GM12878 (cell line): Measurements from ENCODE around the gene SCLY. TPM values are rescaled to one million over a fixed set of nuclear protein-coding genes. Genes with fewer than 3 reads are reported as not detected.
A peak's percentile ranks its signal among the peaks of the same experiment; 100 is the strongest.

ENCODE experiments used
- ATAC-seq: fragments of 200-7000 bp; cut with Tn5 transposase; 3 replicates; pipeline ENCODE4 v1.9.1; 2020; ENCODE audit warnings: mild to moderate bottlenecking, moderate library complexity
- BruUV-seq: library from RNA; stranded (reverse); fragments of 400-500 nt; replicated peaks from 2 replicates; lab custom pipeline; 2021; lab: Mats Ljungman, UMichigan
- CTCF ChIA-PET: fragments of 300-600 bp; sonication (Branson Sonifier 250); formaldehyde crosslinking; extraction: SDS; loops from one replicate; lab custom pipeline; 2021; ENCODE audit warnings: inconsistent platforms; lab: Yijun Ruan, JAX
- POLR2A ChIA-PET: fragments of 350-600 bp; formaldehyde crosslinking; extraction: SDS; loops from one replicate; lab custom pipeline; 2021; ENCODE audit warnings: inconsistent platforms; lab: Charles Lee
- RAD21 ChIA-PET: fragments of 300-600 bp; sonication (Branson Sonifier 250); formaldehyde crosslinking; loops from one replicate; lab custom pipeline; 2023; ENCODE audit warnings: antibody characterized with exemption; ENCODE audit not compliant: unreplicated experiment; lab: Charles Lee
- SMC1A ChIA-PET: fragments of 300-600 bp; sonication (Branson Sonifier 250); formaldehyde crosslinking; loops from one replicate; lab custom pipeline; 2023; ENCODE audit not compliant: unreplicated experiment, uncharacterized antibody; lab: Charles Lee
- DNase-seq: peaks from one replicate; pipeline ENCODE4 v3.0.0-alpha.2; 2011; ENCODE audit warnings: low read depth, low spot score
- FAIRE-seq: peaks from 3 replicates; lab custom pipeline; 2011; peaks lifted over from hg19 to GRCh38; lab: Jason Lieb, UNC
- H2AFZ ChIP-seq: 2 replicates; pipeline ENCODE4 v1.6.0; 2011; ENCODE audit warnings: low read depth, low read length, control low read depth; ENCODE audit not compliant: control insufficient read depth
- H3K27ac ChIP-seq: 2 replicates; pipeline ENCODE4 v1.5.1; 2011; ENCODE audit warnings: control low read depth; ENCODE audit not compliant: control insufficient read depth, insufficient read depth
- H3K27me3 ChIP-seq, 2 experiments: replicated peaks in 1 of 2; 2 replicates each; pipeline versions ENCODE4 v1.6.0 to v1.6.1; 2011; ENCODE audit warnings: low read length in 1 of 2; ENCODE audit not compliant: control insufficient read depth in 2 of 2, insufficient read depth in 2 of 2
- H3K36me3 ChIP-seq, 2 experiments: 2 replicates each; pipeline ENCODE4 v1.5.1; 2011; ENCODE audit warnings: low read length in 1 of 2; ENCODE audit not compliant: control insufficient read depth in 2 of 2, insufficient read depth in 2 of 2
- H3K4me1 ChIP-seq: 2 replicates; pipeline ENCODE4 v1.6.1; 2011; ENCODE audit warnings: mild to moderate bottlenecking, low read length, moderate library complexity, mixed read lengths; ENCODE audit not compliant: control insufficient read depth, insufficient read depth
- H3K4me2 ChIP-seq: 2 replicates; pipeline ENCODE4 v1.6.0; 2011; ENCODE audit warnings: control low read depth; ENCODE audit not compliant: control insufficient read depth, insufficient read depth
- H3K4me3 ChIP-seq: fragments of 200-600 bp; sonication (generic); 2 replicates; pipeline ENCODE4 v1.5.1; 2016
- H3K79me2 ChIP-seq: 2 replicates; pipeline ENCODE4 v1.6.0; 2011; ENCODE audit warnings: low read length; ENCODE audit not compliant: control insufficient read depth, insufficient read depth
- H3K9ac ChIP-seq: 2 replicates; pipeline ENCODE4 v1.8.0; 2011; ENCODE audit warnings: low read length, control low read depth, mixed read lengths; ENCODE audit not compliant: control insufficient read depth, insufficient read depth
- H3K9me3 ChIP-seq: replicated peaks from 3 replicates; pipeline ENCODE4 v1.5.1; 2011; ENCODE audit warnings: mild to moderate bottlenecking, low read length; ENCODE audit not compliant: control insufficient read depth, insufficient read depth
- H4K20me1 ChIP-seq: 2 replicates; pipeline ENCODE4 v1.6.0; 2011; ENCODE audit not compliant: control insufficient read depth, insufficient read depth
- BMI1 ChIP-seq: fragments of 450-650 bp; IDR thresholded peaks from 2 replicates; pipeline ENCODE4 v1.6.1; 2016; ENCODE audit warnings: mild to moderate bottlenecking, moderate library complexity, borderline replicate concordance
- HDAC2 ChIP-seq: fragments of 200-600 bp; sonication (generic); IDR thresholded peaks from 2 replicates; pipeline ENCODE4 v1.6.1; 2017
- JUND ChIP-seq: IDR thresholded peaks from 2 replicates; pipeline ENCODE4 v1.6.1; 2012; ENCODE audit warnings: low read depth, mild to moderate bottlenecking, low read length, improper control_type of control experiment, moderate library complexity
- MEF2B ChIP-seq: fragments of 450-650 bp; IDR thresholded peaks from 2 replicates; pipeline ENCODE4 v1.6.1; 2018; ENCODE audit warnings: mild to moderate bottlenecking, moderate library complexity; ENCODE audit not compliant: partially characterized antibody, poor library complexity, severe bottlenecking
- PML ChIP-seq: IDR thresholded peaks from 2 replicates; pipeline ENCODE4 v1.6.1; 2012; ENCODE audit warnings: low read length, inconsistent platforms
- RUNX3 ChIP-seq: IDR thresholded peaks from 2 replicates; pipeline ENCODE4 v1.6.1; 2012; ENCODE audit warnings: low read length, inconsistent platforms
- SREBF1 ChIP-seq: IDR thresholded peaks from 2 replicates; pipeline ENCODE4 v1.6.1; 2012; ENCODE audit warnings: mild to moderate bottlenecking, low read length
- TCF3 ChIP-seq: IDR thresholded peaks from 2 replicates; pipeline ENCODE4 v1.6.1; 2012; ENCODE audit warnings: low read depth, mild to moderate bottlenecking, low read length, borderline replicate concordance; ENCODE audit not compliant: insufficient read depth
- ZNF217 ChIP-seq: fragments of 450-650 bp; IDR thresholded peaks from 2 replicates; pipeline ENCODE4 v1.6.1; 2017; ENCODE audit warnings: antibody characterized with exemption, mild to moderate bottlenecking
- WGBS: methylation state at CpG from one replicate; pipeline ENCODE4 v1.1.6; 2016; ENCODE audit warnings: low lambda C conversion rate; ENCODE audit not compliant: insufficient replicate concordance, insufficient coverage; ENCODE audit errors: missing lambda C conversion rate; 5-methylcytosine and 5-hydroxymethylcytosine counted together
- in situ Hi-C: fragments of 300-500 bp; cut with MboI; formaldehyde crosslinking; loops from 9 replicates; pipeline ENCODE4 v1.14.3; 2018; ENCODE audit warnings: mixed read lengths
- intact Hi-C: fragments of 100-400 bp; cut with micrococcal nuclease; formaldehyde crosslinking; loops from one replicate; pipeline ENCODE4 v1.14.2; 2022; ENCODE audit not compliant: unreplicated experiment
- polyA plus RNA-seq, 11 experiments: library from polyadenylated mRNA; depleted of rRNA in 4 of 11; unstranded in 6 of 11; stranded (reverse) in 5 of 11; fragments of >200 nt; fragmentation: Nextera tagmentation in 4 of 11; fragmentation: Illumina TruSeq in 1 of 11; extraction: Ambion mirVana in 4 of 11; extraction: Trizol in 1 of 11; gene quantifications; 1 replicate in 1 of 11; 2 replicates in 10 of 11; pipeline versions ENCODE4 v1.2.1 to v1.2.3, GENCODE V29; 2011 to 2016; ENCODE audit warnings: inconsistent platforms in 2 of 11, missing spikeins in 2 of 11, low read depth in 1 of 11
- total RNA-seq, 4 experiments: library from RNA; depleted of rRNA in 3 of 4; stranded (reverse); fragments of >200 nt in 3 of 4; fragmentation: Illumina TruSeq in 1 of 4; extraction: Trizol in 1 of 4; gene quantifications; 2 replicates each; pipeline versions ENCODE4 v1.2.1 to v1.2.3, GENCODE V29; 2013 to 2021
- TF ChIP-seq, protein P1 (sequence below): fragments of 450-650 bp; IDR thresholded peaks from 2 replicates; pipeline ENCODE4 v1.6.1; 2017; ENCODE audit warnings: mild to moderate bottlenecking, moderate library complexity
- TF ChIP-seq, protein P2 (sequence below): IDR thresholded peaks from 2 replicates; pipeline ENCODE4 v1.6.1; 2012; ENCODE audit warnings: low read length, inconsistent platforms
- TF ChIP-seq, protein P3 (sequence below): fragments of 450-650 bp; formaldehyde crosslinking; IDR thresholded peaks from 2 replicates; pipeline ENCODE4 v1.5.0; 2022; ENCODE audit warnings: mild to moderate bottlenecking, missing genetic modification characterization
- TF ChIP-seq, protein P4 (sequence below): fragments of 150-350 bp; IDR thresholded peaks from 2 replicates; pipeline ENCODE4 v1.6.1; 2014; ENCODE audit warnings: mild to moderate bottlenecking, low read depth, low read length

The SCLY gene
- total and polyA plus RNA-seq, 10 of the 15 experiments (the other 5 are each of a cell fraction or from before 2014, with no cell fraction given) = 3.3 to 49.1 (median 32.3) TPM

DNA sequence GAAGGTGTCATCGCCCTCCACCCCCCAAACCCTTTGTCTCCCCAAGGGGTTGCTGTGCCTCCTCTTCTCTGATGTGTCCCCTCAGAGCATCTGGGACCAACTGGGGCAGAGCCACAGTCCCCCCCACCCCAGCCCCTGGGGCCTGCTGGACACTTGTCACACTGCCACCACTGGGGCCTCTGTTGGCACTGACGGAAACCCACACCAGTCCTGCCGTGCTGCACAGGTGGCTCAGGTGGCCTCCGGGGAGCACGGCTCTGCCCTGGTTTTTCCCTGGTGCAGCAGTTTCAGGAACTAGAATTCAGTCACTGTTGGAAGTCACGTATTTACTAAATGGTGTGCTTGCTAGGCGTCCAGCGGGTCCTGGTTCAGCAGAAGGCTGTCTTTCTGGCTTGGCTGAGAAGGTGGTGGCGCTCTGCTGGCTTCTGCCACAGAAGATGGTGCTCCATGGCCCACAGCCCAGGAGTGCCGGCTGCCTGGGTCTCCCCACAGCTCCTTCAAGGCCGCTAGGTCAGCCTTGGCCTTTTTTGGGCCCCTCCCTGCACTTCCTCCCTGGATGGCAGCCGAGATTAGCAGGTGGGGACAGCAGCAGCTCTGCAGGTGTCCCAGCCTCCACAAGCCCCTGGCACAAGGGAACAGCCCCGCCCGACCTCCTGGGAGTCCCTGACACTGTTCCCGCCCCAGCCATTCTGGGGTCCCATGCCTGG is 59.1 kb downstream of the SCLY start:
- peak; percentile 52 for ATAC-seq
- Histone ChIP-seq H3K27me3 (no peaks in the 10 kb centered on the region), H3K79me2 (no peaks in the 10 kb centered on the region), H3K27ac (no peak overlapping the region), H3K4me1 (no peaks in the 10 kb centered on the region), H3K9ac (no peak overlapping the region), H3K4me3 (no peak overlapping the region), H3K9me3 (no peaks in the 10 kb centered on the region), H4K20me1 (no peaks in the 10 kb centered on the region), H3K4me2 (peak overlapping the region; percentile 25; the same call in 1 of the 2 replicates), H2AFZ (peak overlapping the region; percentile 34; the same call in 1 of the 2 replicates), H3K36me3 (no peaks in the 10 kb centered on the region)
- FAIRE-seq = no peak
- ChIA-PET RAD21 (interaction anchor here (1.3 kb wide), 1 partner anchor 143 kb away, joined by 5 read pairs; no protein-coding TSS in a partner anchor), CTCF (no interaction called here), POLR2A (interaction anchor here (2.2 kb wide), 1 partner anchor 11 kb away, joined by 7 read pairs; no protein-coding TSS in a partner anchor), SMC1A (interaction anchor here (0.6 kb wide), 1 partner anchor 11 kb away, joined by 3 read pairs; no protein-coding TSS in a partner anchor)
- in situ Hi-C loops (no loop called here), intact Hi-C loops (no loop called here)
- 12% methylated on average over 15 of the region's 15 CpGs for WGBS
- BruUV-seq = no TSS peak
- DNase-seq = no peak
- TF ChIP-seq SREBF1 = no peak
- TF ChIP-seq, protein P1, sequence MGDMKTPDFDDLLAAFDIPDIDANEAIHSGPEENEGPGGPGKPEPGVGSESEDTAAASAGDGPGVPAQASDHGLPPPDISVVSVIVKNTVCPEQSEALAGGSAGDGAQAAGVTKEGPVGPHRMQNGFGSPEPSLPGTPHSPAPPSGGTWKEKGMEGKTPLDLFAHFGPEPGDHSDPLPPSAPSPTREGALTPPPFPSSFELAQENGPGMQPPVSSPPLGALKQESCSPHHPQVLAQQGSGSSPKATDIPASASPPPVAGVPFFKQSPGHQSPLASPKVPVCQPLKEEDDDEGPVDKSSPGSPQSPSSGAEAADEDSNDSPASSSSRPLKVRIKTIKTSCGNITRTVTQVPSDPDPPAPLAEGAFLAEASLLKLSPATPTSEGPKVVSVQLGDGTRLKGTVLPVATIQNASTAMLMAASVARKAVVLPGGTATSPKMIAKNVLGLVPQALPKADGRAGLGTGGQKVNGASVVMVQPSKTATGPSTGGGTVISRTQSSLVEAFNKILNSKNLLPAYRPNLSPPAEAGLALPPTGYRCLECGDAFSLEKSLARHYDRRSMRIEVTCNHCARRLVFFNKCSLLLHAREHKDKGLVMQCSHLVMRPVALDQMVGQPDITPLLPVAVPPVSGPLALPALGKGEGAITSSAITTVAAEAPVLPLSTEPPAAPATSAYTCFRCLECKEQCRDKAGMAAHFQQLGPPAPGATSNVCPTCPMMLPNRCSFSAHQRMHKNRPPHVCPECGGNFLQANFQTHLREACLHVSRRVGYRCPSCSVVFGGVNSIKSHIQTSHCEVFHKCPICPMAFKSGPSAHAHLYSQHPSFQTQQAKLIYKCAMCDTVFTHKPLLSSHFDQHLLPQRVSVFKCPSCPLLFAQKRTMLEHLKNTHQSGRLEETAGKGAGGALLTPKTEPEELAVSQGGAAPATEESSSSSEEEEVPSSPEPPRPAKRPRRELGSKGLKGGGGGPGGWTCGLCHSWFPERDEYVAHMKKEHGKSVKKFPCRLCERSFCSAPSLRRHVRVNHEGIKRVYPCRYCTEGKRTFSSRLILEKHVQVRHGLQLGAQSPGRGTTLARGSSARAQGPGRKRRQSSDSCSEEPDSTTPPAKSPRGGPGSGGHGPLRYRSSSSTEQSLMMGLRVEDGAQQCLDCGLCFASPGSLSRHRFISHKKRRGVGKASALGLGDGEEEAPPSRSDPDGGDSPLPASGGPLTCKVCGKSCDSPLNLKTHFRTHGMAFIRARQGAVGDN = no peak
- TF ChIP-seq BMI1 = no peak
- TF ChIP-seq, protein P2, sequence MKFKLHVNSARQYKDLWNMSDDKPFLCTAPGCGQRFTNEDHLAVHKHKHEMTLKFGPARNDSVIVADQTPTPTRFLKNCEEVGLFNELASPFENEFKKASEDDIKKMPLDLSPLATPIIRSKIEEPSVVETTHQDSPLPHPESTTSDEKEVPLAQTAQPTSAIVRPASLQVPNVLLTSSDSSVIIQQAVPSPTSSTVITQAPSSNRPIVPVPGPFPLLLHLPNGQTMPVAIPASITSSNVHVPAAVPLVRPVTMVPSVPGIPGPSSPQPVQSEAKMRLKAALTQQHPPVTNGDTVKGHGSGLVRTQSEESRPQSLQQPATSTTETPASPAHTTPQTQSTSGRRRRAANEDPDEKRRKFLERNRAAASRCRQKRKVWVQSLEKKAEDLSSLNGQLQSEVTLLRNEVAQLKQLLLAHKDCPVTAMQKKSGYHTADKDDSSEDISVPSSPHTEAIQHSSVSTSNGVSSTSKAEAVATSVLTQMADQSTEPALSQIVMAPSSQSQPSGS = no peak
- no peak for TF ChIP-seq RUNX3
- TF ChIP-seq HDAC2 = no peak
- no peak for TF ChIP-seq JUND
- TF ChIP-seq TCF3 = no peak
- no peak for TF ChIP-seq ZNF217
- TF ChIP-seq, protein P3, sequence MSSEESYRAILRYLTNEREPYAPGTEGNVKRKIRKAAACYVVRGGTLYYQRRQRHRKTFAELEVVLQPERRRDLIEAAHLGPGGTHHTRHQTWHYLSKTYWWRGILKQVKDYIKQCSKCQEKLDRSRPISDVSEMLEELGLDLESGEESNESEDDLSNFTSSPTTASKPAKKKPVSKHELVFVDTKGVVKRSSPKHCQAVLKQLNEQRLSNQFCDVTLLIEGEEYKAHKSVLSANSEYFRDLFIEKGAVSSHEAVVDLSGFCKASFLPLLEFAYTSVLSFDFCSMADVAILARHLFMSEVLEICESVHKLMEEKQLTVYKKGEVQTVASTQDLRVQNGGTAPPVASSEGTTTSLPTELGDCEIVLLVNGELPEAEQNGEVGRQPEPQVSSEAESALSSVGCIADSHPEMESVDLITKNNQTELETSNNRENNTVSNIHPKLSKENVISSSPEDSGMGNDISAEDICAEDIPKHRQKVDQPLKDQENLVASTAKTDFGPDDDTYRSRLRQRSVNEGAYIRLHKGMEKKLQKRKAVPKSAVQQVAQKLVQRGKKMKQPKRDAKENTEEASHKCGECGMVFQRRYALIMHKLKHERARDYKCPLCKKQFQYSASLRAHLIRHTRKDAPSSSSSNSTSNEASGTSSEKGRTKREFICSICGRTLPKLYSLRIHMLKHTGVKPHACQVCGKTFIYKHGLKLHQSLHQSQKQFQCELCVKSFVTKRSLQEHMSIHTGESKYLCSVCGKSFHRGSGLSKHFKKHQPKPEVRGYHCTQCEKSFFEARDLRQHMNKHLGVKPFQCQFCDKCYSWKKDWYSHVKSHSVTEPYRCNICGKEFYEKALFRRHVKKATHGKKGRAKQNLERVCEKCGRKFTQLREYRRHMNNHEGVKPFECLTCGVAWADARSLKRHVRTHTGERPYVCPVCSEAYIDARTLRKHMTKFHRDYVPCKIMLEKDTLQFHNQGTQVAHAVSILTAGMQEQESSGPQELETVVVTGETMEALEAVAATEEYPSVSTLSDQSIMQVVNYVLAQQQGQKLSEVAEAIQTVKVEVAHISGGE (CRISPR knock-in tag) = no peak
- no peak for TF ChIP-seq PML
- TF ChIP-seq, protein P4, sequence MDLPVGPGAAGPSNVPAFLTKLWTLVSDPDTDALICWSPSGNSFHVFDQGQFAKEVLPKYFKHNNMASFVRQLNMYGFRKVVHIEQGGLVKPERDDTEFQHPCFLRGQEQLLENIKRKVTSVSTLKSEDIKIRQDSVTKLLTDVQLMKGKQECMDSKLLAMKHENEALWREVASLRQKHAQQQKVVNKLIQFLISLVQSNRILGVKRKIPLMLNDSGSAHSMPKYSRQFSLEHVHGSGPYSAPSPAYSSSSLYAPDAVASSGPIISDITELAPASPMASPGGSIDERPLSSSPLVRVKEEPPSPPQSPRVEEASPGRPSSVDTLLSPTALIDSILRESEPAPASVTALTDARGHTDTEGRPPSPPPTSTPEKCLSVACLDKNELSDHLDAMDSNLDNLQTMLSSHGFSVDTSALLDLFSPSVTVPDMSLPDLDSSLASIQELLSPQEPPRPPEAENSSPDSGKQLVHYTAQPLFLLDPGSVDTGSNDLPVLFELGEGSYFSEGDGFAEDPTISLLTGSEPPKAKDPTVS = no peak
- no peak for TF ChIP-seq MEF2B
